Lower leg skin (tissue), 4 donors: ENCODE measurements around the gene C16orf89. TPM values are rescaled to one million over a fixed set of nuclear protein-coding genes. Genes with fewer than 3 reads are reported as not detected.
"Not testable (repeated sequence)": the region's sequence is repeated elsewhere in the genome, so short reads cannot be mapped to it uniquely, and the experiment has no call there.

ENCODE experiments used
- DNase-seq, 2 donors: peaks; one replicate each; pipeline ENCODE4 v3.0.0-alpha.2; 2019; ENCODE audit warnings: low spot score in 2 of 2
- H3K4me3 ChIP-seq: fragments of 200-600 bp; sonication (generic); 2 replicates; pipeline ENCODE4 v1.5.1; 2017; ENCODE audit warnings: mild to moderate bottlenecking, low read depth; ENCODE audit not compliant: poor library complexity, severe bottlenecking
- POLR2A ChIP-seq, 2 donors: fragments of 450-650 bp; IDR thresholded peaks; one replicate each; pipeline ENCODE4 v1.6.1; 2016 to 2017; ENCODE audit warnings: antibody characterized with exemption in 2 of 2, mild to moderate bottlenecking in 1 of 2, moderate library complexity in 1 of 2
- WGBS, 2 donors: methylation state at CpG; one replicate each; pipeline ENCODE4 v1.1.5; 2018; 5-methylcytosine and 5-hydroxymethylcytosine counted together
- intact Hi-C: fragments of 100-400 bp; cut with DNase I; formaldehyde crosslinking; loops from one replicate; pipeline ENCODE4 v1.15.0; 2023; ENCODE audit warnings: low total_unique reads
- total RNA-seq, 4 donors: library from RNA; depleted of rRNA; stranded (reverse); fragments of >200 nt; gene quantifications; one replicate each; pipeline ENCODE4 v1.1.0, GENCODE V29; 2016
- TF ChIP-seq, protein P1 (sequence below), 3 donors: fragments of 450-650 bp; IDR thresholded peaks; one replicate each; pipeline ENCODE4 v1.5.1; 2016; ENCODE audit warnings: antibody characterized with exemption in 3 of 3, mild to moderate bottlenecking in 3 of 3, moderate library complexity in 2 of 3

The C16orf89 gene
- total RNA-seq, 4 donors from 2014 or later, result 0.12 TPM; not detected in 3

DNA sequence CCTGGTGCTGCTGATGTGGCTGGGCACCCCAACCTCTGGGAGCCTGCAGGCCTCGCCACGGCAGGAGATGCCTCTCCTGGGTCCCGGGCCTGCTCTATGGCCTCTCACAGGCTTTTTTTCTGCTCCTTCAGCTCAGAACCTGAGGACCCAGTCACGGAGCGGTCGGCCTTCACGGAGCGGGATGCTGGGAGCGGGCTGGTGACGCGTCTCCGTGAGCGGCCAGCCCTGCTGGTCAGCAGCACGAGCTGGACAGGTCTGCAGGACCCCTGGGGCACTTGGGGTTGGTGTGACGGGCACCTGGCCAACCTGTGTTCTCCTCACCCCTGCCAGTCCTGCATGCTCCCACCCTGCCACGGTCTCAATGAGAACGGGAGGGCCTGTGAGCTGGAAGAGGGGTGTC, 12.9 kb upstream of the C16orf89 start:
- no peak for TF ChIP-seq POLR2A (IDR thresholded peaks at IDR 0.05)
- TF ChIP-seq, protein P1, sequence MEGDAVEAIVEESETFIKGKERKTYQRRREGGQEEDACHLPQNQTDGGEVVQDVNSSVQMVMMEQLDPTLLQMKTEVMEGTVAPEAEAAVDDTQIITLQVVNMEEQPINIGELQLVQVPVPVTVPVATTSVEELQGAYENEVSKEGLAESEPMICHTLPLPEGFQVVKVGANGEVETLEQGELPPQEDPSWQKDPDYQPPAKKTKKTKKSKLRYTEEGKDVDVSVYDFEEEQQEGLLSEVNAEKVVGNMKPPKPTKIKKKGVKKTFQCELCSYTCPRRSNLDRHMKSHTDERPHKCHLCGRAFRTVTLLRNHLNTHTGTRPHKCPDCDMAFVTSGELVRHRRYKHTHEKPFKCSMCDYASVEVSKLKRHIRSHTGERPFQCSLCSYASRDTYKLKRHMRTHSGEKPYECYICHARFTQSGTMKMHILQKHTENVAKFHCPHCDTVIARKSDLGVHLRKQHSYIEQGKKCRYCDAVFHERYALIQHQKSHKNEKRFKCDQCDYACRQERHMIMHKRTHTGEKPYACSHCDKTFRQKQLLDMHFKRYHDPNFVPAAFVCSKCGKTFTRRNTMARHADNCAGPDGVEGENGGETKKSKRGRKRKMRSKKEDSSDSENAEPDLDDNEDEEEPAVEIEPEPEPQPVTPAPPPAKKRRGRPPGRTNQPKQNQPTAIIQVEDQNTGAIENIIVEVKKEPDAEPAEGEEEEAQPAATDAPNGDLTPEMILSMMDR (IDR thresholded peaks at IDR 0.05), result no peak
- WGBS, 2 donors, result 80 to 88% methylated on average over 6 to 16 of the region's 17 CpGs
- H3K4me3 ChIP-seq, result no peak overlapping the region
- no peak for DNase-seq
- intact Hi-C loops, result no loop called here

DNA sequence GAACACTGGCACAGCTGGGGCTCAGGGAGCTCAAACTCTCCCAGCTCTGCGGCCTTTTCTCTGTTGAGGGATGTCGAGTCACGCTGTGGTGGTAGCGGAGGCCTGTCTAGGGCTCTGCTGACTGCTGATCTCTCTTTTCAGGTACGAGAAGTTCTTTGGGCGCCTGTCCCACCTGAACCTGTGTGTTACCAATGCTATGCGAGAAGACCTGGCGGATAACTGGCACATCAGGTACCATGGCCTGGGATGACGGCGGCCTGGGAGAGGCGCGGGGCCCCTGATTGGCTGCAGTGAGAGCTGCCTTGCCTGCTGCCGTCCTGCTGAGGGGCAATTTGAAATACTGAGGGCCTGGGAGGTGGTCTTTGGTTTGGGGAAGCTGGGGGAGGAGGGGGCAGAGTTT, 11.5 kb upstream of the C16orf89 start:
- TF ChIP-seq POLR2A (IDR thresholded peaks at IDR 0.05), result no peak
- 93 to 95% methylated on average over 13 of the region's 13 CpGs for WGBS, 2 donors
- H3K4me3 ChIP-seq, result no peak overlapping the region
- DNase-seq, result no peak
- intact Hi-C loops, result no loop called here

DNA sequence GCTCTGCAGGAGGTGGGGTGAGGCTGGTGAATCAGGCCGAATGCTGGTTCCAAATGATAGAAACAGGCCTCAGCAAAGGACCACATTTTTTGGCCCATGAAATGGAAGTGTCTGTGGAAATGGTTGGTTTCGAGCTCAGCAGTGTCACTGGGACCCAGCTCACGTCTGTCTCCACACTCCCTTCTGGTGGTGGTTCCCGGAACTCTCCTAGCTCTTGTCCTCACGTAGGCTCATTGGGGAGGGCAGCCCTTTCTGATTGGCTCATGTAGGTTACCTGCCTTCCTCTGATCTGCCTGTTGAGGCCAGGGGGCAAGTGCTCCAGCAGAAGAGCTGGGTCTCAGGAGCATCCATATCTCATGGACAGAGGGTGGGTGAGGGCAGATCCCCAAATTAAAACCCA, 9.9 kb upstream of the C16orf89 start:
- no peak for DNase-seq
- intact Hi-C loops, result no loop called here
- 78 to 88% methylated on average over 5 of the region's 5 CpGs for WGBS, 2 donors
- no peak overlapping the region for H3K4me3 ChIP-seq
- TF ChIP-seq POLR2A (IDR thresholded peaks at IDR 0.05), result no peak
- TF ChIP-seq, protein P1 (IDR thresholded peaks at IDR 0.05), result no peak

DNA sequence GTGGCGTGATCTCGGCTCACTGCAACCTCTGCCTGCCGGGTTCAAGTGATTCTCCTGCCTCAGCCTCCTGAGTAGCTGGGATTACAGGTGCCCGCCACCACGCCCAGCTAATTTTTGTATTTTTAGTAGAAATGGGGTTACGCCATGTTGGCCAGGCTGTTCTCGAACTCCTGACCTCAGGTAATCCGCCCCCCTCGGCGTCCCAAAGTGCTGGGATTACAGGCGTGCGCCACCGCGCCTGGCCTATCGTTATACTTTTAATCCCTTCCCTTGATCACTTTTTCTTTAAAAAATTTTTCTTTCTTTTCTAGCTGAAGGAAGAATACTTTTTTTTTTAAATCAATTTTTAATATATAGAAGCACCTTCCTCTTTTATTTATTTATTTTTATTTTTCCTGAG, 8.0 kb upstream of the C16orf89 start:
- WGBS, 2 donors, result 93 to 96% methylated on average over 15 of the region's 15 CpGs
- H3K4me3 ChIP-seq, intact Hi-C loops, DNase-seq: not testable (repeated sequence)

DNA sequence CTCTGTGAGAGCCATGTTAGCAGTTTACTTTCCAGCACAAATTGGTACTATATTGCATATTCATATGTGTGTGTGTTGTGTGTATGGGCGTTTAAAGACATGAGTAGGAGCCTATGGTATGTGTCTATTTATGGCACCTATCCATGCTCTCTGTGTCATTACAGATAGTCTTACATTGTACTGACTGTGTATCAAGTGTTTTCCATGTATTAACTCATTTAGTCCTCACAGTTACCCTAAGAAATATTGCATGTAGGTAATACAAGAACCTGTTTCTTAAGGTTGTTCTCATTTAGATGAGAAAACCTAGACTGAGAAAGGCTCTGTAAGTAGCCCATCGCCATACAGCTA, 7.5 kb upstream of the C16orf89 start:
- no peak for DNase-seq
- WGBS, 2 donors, result 73% methylated on average over 2 of the region's 2 CpGs
- TF ChIP-seq, protein P1 (IDR thresholded peaks at IDR 0.05), result no peak
- no peak for TF ChIP-seq POLR2A (IDR thresholded peaks at IDR 0.05)
- intact Hi-C loops, result no loop called here
- no peak overlapping the region for H3K4me3 ChIP-seq

DNA sequence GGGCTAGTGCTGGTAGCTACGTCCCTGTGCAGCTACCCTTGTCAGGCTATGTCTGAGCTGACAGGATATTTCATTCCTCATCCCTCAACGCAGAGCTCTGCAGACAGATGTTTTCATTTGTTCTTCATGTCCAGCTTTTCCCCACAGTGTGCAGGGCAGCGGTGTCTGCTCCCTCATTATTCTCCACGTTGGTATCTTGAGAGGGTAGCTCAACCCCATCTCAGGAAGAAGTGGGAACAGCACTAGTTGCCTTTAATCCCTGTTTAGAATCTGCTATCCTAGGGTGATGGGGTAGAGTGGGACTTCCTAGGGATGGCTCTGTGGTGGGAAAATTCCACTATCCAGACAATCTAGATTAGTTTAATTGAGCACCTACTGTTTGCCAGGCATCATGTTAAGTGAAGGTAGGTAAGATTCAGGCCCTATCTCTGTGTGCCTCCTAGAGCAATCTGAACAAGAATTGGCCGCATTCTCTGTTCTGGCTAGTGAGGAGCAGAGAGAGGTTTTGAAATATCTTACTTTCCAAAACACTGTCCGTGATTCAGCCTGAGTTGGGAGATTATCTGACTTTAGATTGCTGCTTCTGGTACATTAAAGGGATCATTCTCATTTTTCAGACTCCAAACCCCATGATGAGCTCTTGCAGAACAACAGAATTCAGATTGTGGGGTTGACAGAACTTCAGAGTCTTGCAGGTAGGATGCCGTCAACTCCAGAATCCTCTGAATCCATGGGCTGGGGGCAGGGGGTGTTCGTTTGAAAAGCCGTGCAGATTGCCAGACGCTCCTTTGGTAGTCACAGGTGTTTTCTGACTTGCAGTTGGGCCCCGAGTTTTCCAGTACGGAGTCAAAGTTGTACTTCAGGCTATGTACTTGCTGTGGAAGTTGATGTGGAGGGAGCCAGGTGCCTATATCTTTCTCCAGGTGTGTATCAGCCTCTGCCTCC, 6.8 kb upstream of the C16orf89 start:
- H3K4me3 ChIP-seq, result peak overlapping the region; percentile 69
- TF ChIP-seq POLR2A (IDR thresholded peaks at IDR 0.05), result no peak
- TF ChIP-seq, protein P1 (IDR thresholded peaks at IDR 0.05), result no peak
- WGBS, 2 donors, result 59 to 61% methylated on average over 12 of the region's 12 CpGs
- intact Hi-C loops, result no loop called here
- DNase-seq, result no peak
